IMR-90 (cell line): ENCODE results near the gene RYR1. TPM values are rescaled to one million over a fixed set of nuclear protein-coding genes. Genes with fewer than 3 reads are reported as not detected.

ENCODE experiments used
- ATAC-seq: fragments of 200-7000 bp; cut with Tn5 transposase; 2 replicates; pipeline ENCODE4 v1.9.1; 2020; ENCODE audit warnings: low read depth, mild to moderate bottlenecking, moderate library complexity
- BruUV-seq: library from RNA; stranded (reverse); fragments of 400-500 nt; replicated peaks from 2 replicates; lab custom pipeline; 2021; lab: Mats Ljungman, UMichigan
- CTCF ChIA-PET: fragments of 300-600 bp; formaldehyde crosslinking; extraction: SDS; loops from one replicate; lab custom pipeline; 2021; ENCODE audit warnings: antibody characterized with exemption; lab: Yijun Ruan, JAX
- POLR2A ChIA-PET: fragments of 300-600 bp; sonication (Branson Sonifier 250); formaldehyde crosslinking; loops from one replicate; lab custom pipeline; 2022; ENCODE audit warnings: antibody characterized with exemption; ENCODE audit not compliant: unreplicated experiment; lab: Charles Lee
- DNase-seq: peaks from one replicate; pipeline ENCODE4 v3.0.0; 2013
- H2AFZ ChIP-seq: replicated peaks from 2 replicates; pipeline ENCODE3; 2013; ENCODE audit warnings: low read length, mild to moderate bottlenecking; ENCODE audit not compliant: poor library complexity
- H2AK5ac ChIP-seq: 2 replicates; pipeline ENCODE4 v1.6.1; 2013; ENCODE audit warnings: low read depth, low read length, inconsistent platforms
- H2AK9ac ChIP-seq: replicated peaks from 2 replicates; pipeline ENCODE3; 2013; ENCODE audit warnings: mild to moderate bottlenecking, low read depth, low read length, moderate library complexity; ENCODE audit not compliant: poor library complexity
- H2BK120ac ChIP-seq: 2 replicates; pipeline ENCODE4 v1.6.1; 2013; ENCODE audit warnings: low read depth, low read length, inconsistent platforms
- H2BK15ac ChIP-seq: 3 replicates; pipeline ENCODE4 v1.6.1; 2013; ENCODE audit warnings: low read depth, low read length, inconsistent platforms
- H2BK20ac ChIP-seq: 2 replicates; pipeline ENCODE4 v1.6.1; 2013; ENCODE audit warnings: low read depth, mild to moderate bottlenecking, inconsistent platforms, low read length, moderate library complexity
- H2BK5ac ChIP-seq: 2 replicates; pipeline ENCODE4 v1.6.1; 2013; ENCODE audit warnings: mild to moderate bottlenecking, low read depth, low read length, inconsistent platforms; ENCODE audit not compliant: poor library complexity, severe bottlenecking
- H3K14ac ChIP-seq: replicated peaks from 2 replicates; pipeline ENCODE4 v1.6.1; 2013; ENCODE audit warnings: low read depth, low read length, inconsistent platforms
- H3K18ac ChIP-seq: 2 replicates; pipeline ENCODE4 v1.6.1; 2013; ENCODE audit warnings: low read depth, low read length, control low read depth
- H3K23ac ChIP-seq: 2 replicates; pipeline ENCODE4 v1.6.1; 2013; ENCODE audit warnings: low read depth, low read length, inconsistent platforms
- H3K27ac ChIP-seq: 2 replicates; pipeline ENCODE4 v1.5.1; 2013; ENCODE audit warnings: mild to moderate bottlenecking, control low read depth, low read length; ENCODE audit not compliant: insufficient read depth
- H3K27me3 ChIP-seq: 2 replicates; pipeline ENCODE4 v1.6.1; 2013; ENCODE audit warnings: low read length; ENCODE audit not compliant: control insufficient read depth, insufficient read depth
- H3K36me3 ChIP-seq: 2 replicates; pipeline ENCODE4 v1.6.1; 2013; ENCODE audit warnings: low read length, mixed read lengths; ENCODE audit not compliant: control insufficient read depth, insufficient read depth
- H3K4ac ChIP-seq: 2 replicates; pipeline ENCODE4 v1.6.1; 2013; ENCODE audit warnings: low read depth, low read length, inconsistent platforms
- H3K4me1 ChIP-seq: 2 replicates; pipeline ENCODE4 v1.6.1; 2013; ENCODE audit warnings: low read length, mixed read lengths; ENCODE audit not compliant: control insufficient read depth, insufficient read depth
- H3K4me2 ChIP-seq: 2 replicates; pipeline ENCODE4 v1.6.1; 2013; ENCODE audit warnings: low read depth, mild to moderate bottlenecking, control low read depth, low read length, moderate library complexity
- H3K4me3 ChIP-seq: 2 replicates; pipeline ENCODE4 v1.5.1; 2013; ENCODE audit warnings: low read depth, mild to moderate bottlenecking, control low read depth, low read length, moderate library complexity; ENCODE audit not compliant: insufficient read depth
- H3K56ac ChIP-seq: 2 replicates; pipeline ENCODE4 v1.6.1; 2013; ENCODE audit warnings: low read length, inconsistent platforms; ENCODE audit not compliant: insufficient read depth; ENCODE audit errors: extremely low read depth
- H3K79me1 ChIP-seq, 2 experiments: 2 replicates each; pipeline ENCODE4 v1.6.1; 2013; ENCODE audit warnings: low read length in 2 of 2, inconsistent platforms in 1 of 2, low read depth in 1 of 2
- H3K9ac ChIP-seq: 2 replicates; pipeline ENCODE4 v1.6.1; 2013; ENCODE audit warnings: low read depth, low read length, control low read depth
- H3K9me1 ChIP-seq: 2 replicates; pipeline ENCODE4 v1.6.1; 2013; ENCODE audit warnings: low read length, inconsistent platforms; ENCODE audit not compliant: insufficient read depth
- H3K9me3 ChIP-seq: 2 replicates; pipeline ENCODE4 v1.6.1; 2013; ENCODE audit warnings: low read length; ENCODE audit not compliant: control insufficient read depth, insufficient read depth
- H4K20me1 ChIP-seq: 2 replicates; pipeline ENCODE4 v1.6.1; 2013; ENCODE audit warnings: low read length, inconsistent platforms; ENCODE audit not compliant: insufficient read depth
- H4K5ac ChIP-seq: 2 replicates; pipeline ENCODE4 v1.6.1; 2013; ENCODE audit warnings: mild to moderate bottlenecking, low read depth, low read length, control low read depth
- H4K8ac ChIP-seq, 2 experiments: 2 replicates each; pipeline ENCODE4 v1.6.1; 2013; ENCODE audit warnings: low read depth in 2 of 2, low read length in 2 of 2, control low read depth in 1 of 2, inconsistent platforms in 1 of 2
- H4K91ac ChIP-seq: 2 replicates; pipeline ENCODE4 v1.6.1; 2013; ENCODE audit warnings: low read depth, low read length, inconsistent platforms; ENCODE audit not compliant: insufficient read depth
- CTCF ChIP-seq: conservative IDR thresholded peaks from 2 replicates; pipeline ENCODE4 v1.5.1; 2012; ENCODE audit warnings: mild to moderate bottlenecking, low read depth, low read length, improper control_type of control experiment
- MAFK ChIP-seq: IDR thresholded peaks from 2 replicates; pipeline ENCODE4 v1.6.1; 2012; ENCODE audit warnings: low read depth, low read length, improper control_type of control experiment
- MXI1 ChIP-seq: IDR thresholded peaks from 2 replicates; pipeline ENCODE4 v1.6.1; 2012; ENCODE audit warnings: low read depth, mild to moderate bottlenecking, low read length, moderate library complexity, borderline replicate concordance
- WGBS, 2 experiments: methylation state at CpG; one replicate each; pipeline versions ENCODE4 v1.1.5 to v1.1.7; 2013; ENCODE audit warnings: missing lambda C conversion rate in 2 of 2; ENCODE audit not compliant: insufficient read length in 1 of 2; ENCODE audit errors: extremely low coverage in 2 of 2; 5-methylcytosine and 5-hydroxymethylcytosine counted together
- dilution Hi-C: fragments of 300-500 bp; cut with HindIII; formaldehyde crosslinking; loops from one replicate; pipeline ENCODE4 v1.14.3; 2018; ENCODE audit warnings: low sequenced_read_pairs; ENCODE audit not compliant: unreplicated experiment
- in situ Hi-C: fragments of 300-500 bp; cut with MboI; formaldehyde crosslinking; loops from 3 replicates; pipeline ENCODE4 v1.14.3; 2019; ENCODE audit warnings: low sequenced_read_pairs, inconsistent platforms, mixed read lengths
- intact Hi-C: fragments of 100-400 bp; cut with micrococcal nuclease; formaldehyde crosslinking; loops from 2 replicates; pipeline ENCODE4 v1.10.0; 2022
- polyA plus RNA-seq, 3 experiments: library from polyadenylated mRNA; depleted of rRNA; stranded (reverse); fragments of >200 nt; gene quantifications; 2 replicates each; pipeline ENCODE4 v1.2.3, GENCODE V29; 2012; ENCODE audit warnings: low replicate concordance in 1 of 3
- total RNA-seq: library from RNA; depleted of rRNA; stranded (reverse); fragments of >200 nt; gene quantifications from 2 replicates; pipeline ENCODE4 v1.2.3, GENCODE V29; 2012

RYR1 gene
- total and polyA plus RNA-seq, 2 of the 4 experiments (the other 2 are of a cell fraction): not detected

- CTCF ChIA-PET: no interaction called here
- POLR2A ChIA-PET: no interaction called here
These were observed 123.2 kb downstream of the RYR1 start for GRCh38 chr19:38556521-38557174.

More at GRCh38 chr19:38556521-38557174, 123.2 kb downstream of the RYR1 start:
- no peak overlapping the region for H2BK120ac ChIP-seq
- no peak overlapping the region for H4K8ac ChIP-seq
- H3K23ac ChIP-seq: no peak overlapping the region
- no peaks in the 10 kb centered on the region for H3K79me1 ChIP-seq
- H3K14ac ChIP-seq: no peak overlapping the region
- no peak for DNase-seq
- no peak overlapping the region for H3K56ac ChIP-seq
- in situ Hi-C loops: no loop called here
- no peak overlapping the region for H3K4me3 ChIP-seq
- intact Hi-C loops: no loop called here
- H2AK9ac ChIP-seq: no peak overlapping the region
- H3K27ac ChIP-seq: no peak overlapping the region
- 83% methylated on average over 1 of the region's 7 CpGs; no CpG with 5 or more reads in 1 of the 2 experiments for WGBS, 2 experiments
- H3K18ac ChIP-seq: no peak overlapping the region
- no peaks in the 10 kb centered on the region for H3K9me3 ChIP-seq
- TF ChIP-seq MXI1: no peak
- TF ChIP-seq MAFK: peak; percentile 73
- TF ChIP-seq CTCF: 0 out of 2 replicates have a peak, but pooled peaks have one; percentile 18
- no peaks in the 10 kb centered on the region for H3K36me3 ChIP-seq
- H4K20me1 ChIP-seq: no peaks in the 10 kb centered on the region
- H3K9me1 ChIP-seq: no peaks in the 10 kb centered on the region
- H2AK5ac ChIP-seq: no peak overlapping the region
- no peak overlapping the region for H2BK5ac ChIP-seq
- H2BK15ac ChIP-seq: no peak overlapping the region
- dilution Hi-C loops: no loop called here
- H2BK20ac ChIP-seq: no peak overlapping the region
- no peak overlapping the region for H3K9ac ChIP-seq
- ATAC-seq: no peak
- H3K4me2 ChIP-seq: no peak overlapping the region
- no peaks in the 10 kb centered on the region for H3K4me1 ChIP-seq
- no peak overlapping the region for H4K5ac ChIP-seq
- H3K27me3 ChIP-seq: no peaks in the 10 kb centered on the region
- H4K91ac ChIP-seq: no peak overlapping the region
- H3K4ac ChIP-seq: no peak overlapping the region
- no TSS peak for BruUV-seq
- no peak overlapping the region for H2AFZ ChIP-seq
